ENCODE measurements around the gene MYBBP1A.

DNA sequence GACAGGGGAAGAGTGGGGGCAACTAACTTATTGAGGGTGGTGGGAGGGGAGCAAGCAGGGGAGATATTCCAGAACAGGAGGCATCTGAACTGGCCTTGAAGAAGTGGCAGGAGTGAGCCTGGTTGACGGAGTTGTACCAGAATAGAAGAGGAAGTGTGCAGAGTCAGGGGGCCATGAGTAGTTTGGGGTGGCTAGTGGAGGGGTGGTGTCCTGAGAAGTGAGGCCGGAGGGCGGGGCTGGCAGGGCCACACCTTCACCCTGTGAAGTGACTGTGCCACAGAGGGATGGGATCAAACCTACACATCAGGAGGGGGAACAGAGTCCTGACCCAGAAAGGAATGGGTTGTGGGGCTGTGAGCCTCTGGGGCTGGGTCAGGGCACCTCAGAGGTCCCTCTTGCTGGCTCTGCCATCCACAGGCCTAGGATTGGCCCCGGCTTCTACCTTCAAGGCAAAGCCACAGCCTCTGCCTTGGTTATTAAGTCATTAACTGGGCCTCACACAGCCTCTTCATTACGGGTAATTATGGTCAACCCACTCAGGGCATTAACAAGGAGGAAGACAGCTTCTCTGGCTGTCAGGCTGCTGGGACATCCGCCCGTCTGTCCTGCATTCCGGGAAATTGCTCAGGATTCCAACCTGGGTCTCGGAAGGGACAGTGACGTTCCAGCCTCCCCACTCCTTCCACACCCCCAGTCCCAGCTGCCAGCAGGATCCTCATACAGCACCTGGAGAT, 43.8 kb downstream of the MYBBP1A start:
- TF ChIP-seq, protein P1, sequence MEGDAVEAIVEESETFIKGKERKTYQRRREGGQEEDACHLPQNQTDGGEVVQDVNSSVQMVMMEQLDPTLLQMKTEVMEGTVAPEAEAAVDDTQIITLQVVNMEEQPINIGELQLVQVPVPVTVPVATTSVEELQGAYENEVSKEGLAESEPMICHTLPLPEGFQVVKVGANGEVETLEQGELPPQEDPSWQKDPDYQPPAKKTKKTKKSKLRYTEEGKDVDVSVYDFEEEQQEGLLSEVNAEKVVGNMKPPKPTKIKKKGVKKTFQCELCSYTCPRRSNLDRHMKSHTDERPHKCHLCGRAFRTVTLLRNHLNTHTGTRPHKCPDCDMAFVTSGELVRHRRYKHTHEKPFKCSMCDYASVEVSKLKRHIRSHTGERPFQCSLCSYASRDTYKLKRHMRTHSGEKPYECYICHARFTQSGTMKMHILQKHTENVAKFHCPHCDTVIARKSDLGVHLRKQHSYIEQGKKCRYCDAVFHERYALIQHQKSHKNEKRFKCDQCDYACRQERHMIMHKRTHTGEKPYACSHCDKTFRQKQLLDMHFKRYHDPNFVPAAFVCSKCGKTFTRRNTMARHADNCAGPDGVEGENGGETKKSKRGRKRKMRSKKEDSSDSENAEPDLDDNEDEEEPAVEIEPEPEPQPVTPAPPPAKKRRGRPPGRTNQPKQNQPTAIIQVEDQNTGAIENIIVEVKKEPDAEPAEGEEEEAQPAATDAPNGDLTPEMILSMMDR (IDR thresholded peaks at IDR 0.05), result no peak
- TF ChIP-seq EZH2 (IDR thresholded peaks at IDR 0.05; ENCODE audit: borderline replicate concordance, insufficient read depth, low read depth, low read length, poor library complexity, severe bottlenecking), result no peak

Data from B cell (primary cell).